HPDE6-E6E7 (cell line): Measurements from ENCODE around the gene NTSR1.

Source experiments
- DNase-seq: peaks from one replicate; pipeline ENCODE4 v3.0.0; 2011; ENCODE audit warnings: missing footprints; ENCODE audit errors: extremely low spot score

NTSR1 gene

GRCh38 chr20:62771396-62772102, 62.9 kb downstream of the NTSR1 start:
- no peak for DNase-seq

GRCh38 chr20:62772103-62772611, 63.5 kb downstream of the NTSR1 start:
- DNase-seq: no peak

GRCh38 chr20:62772619-62772989, 64.0 kb downstream of the NTSR1 start:
- DNase-seq: no peak

GRCh38 chr20:62772990-62773844, 64.6 kb downstream of the NTSR1 start:
- DNase-seq: peak; percentile 57

- no peak for DNase-seq
Observed at GRCh38 chr20:62773845-62774714, 65.4 kb downstream of the NTSR1 start.

GRCh38 chr20:62774762-62775161, 66.1 kb downstream of the NTSR1 start:
- DNase-seq: no peak

GRCh38 chr20:62775206-62775605, 66.6 kb downstream of the NTSR1 start:
- DNase-seq: no peak

GRCh38 chr20:62776035-62776691, 67.5 kb downstream of the NTSR1 start:
- no peak for DNase-seq

- DNase-seq: no peak
Observed at GRCh38 chr20:62776692-62777527, 68.3 kb downstream of the NTSR1 start.

- no peak for DNase-seq
Observed at GRCh38 chr20:62777528-62777830, 68.8 kb downstream of the NTSR1 start.

GRCh38 chr20:62778058-62778457, 69.4 kb downstream of the NTSR1 start:
- DNase-seq: no peak

- no peak for DNase-seq
Observed at GRCh38 chr20:62778601-62779416, 70.2 kb downstream of the NTSR1 start.

- DNase-seq: no peak
Observed at GRCh38 chr20:62779417-62779685, 70.7 kb downstream of the NTSR1 start.

GRCh38 chr20:62780204-62780603, 71.6 kb downstream of the NTSR1 start:
- no peak for DNase-seq

GRCh38 chr20:62780696-62781095, 72.1 kb downstream of the NTSR1 start:
- DNase-seq: no peak

GRCh38 chr20:62782149-62782892, 73.7 kb downstream of the NTSR1 start:
- DNase-seq: no peak

GRCh38 chr20:62782893-62783278, 74.2 kb downstream of the NTSR1 start:
- DNase-seq: no peak

GRCh38 chr20:62784497-62784896, 75.9 kb downstream of the NTSR1 start:
- no peak for DNase-seq

GRCh38 chr20:62785393-62785792, 76.8 kb downstream of the NTSR1 start:
- DNase-seq: no peak
